ENCODE results near the gene NSMCE1. TPM values are rescaled to one million over a fixed set of nuclear protein-coding genes. Genes with fewer than 3 reads are reported as not detected.

Gene NSMCE1
- total RNA-seq, 4 donors from 2014 or later, result 20.9 to 41.3 (median 30.6) TPM

DNA sequence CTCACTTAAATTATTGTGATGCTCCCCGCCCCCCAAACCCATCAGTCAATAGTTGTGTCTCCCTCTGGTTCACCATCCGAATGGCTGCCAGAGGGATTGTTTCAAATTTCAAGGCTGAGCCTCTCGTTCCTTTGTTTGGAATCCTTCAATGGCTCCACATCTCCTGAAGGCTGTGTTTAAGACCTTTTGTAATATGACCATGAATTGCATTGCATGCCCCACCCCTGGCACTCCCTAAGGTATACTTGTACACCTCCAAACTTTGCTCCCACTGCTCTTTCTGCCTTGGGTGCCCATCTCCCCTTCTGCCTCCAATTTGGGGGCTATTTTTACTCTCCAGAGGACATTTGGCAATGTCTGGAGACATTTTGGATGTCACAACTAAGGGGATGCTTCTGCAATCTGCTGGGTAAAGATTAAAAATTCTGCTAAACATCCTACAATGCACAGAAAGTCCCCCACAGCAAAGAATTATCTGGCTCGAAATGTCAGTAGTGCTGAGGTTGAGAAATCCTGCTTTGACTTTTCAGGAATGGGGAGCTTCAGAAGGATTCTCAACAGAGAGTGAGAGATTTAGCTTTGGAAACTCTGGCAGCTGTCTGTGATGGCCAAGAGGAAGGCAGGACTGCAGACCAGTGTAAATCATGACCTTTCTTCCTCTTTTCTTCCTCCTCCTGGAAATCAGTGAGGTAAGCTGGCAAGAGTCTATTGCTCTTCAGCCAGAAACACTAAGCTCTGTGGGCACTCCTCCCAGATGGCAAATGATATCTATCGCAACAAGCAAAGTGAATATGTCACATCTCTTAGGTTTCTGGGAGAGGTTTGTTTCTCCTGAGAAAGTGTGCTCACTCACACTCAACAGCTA is 36.5 kb upstream of the NSMCE1 start:
- Histone ChIP-seq H3K4me1 (no peaks in the 10 kb centered on the region), H3K36me3 (no peaks in the 10 kb centered on the region), H3K9me3 (no peaks in the 10 kb centered on the region), H3K4me3 (no peak overlapping the region), H3K27ac (no peak overlapping the region), H3K27me3 (no peaks in the 10 kb centered on the region)
- TF ChIP-seq CTCF (IDR thresholded peaks at IDR 0.05), result no peak
- no peak for TF ChIP-seq POLR2A (IDR thresholded peaks at IDR 0.05)
- peak in 1 of 3 donors; percentile 31 for DNase-seq

DNA sequence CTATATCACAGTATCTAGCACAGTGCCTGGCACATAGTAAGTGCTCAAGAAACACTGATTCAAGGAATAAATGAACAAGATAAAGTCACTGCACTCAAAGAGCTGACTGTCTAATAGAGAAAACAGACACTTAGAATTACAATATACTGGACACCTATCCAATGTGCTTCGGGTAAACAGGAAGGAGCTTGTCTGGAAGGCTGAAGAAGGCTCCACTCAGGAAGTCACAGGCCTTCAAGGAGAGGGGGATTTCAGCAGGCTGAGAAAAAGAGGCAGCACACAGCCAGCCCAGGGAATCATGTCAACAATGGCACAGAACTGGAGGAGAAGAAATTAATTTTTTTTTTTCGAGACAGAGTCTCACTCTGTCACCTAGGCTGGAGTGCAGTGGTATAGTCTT is 35.5 kb upstream of the NSMCE1 start:
- no peaks in the 10 kb centered on the region for H3K9me3 ChIP-seq
- no peak overlapping the region for H3K27ac ChIP-seq
- no peaks in the 10 kb centered on the region for H3K27me3 ChIP-seq
- no peaks in the 10 kb centered on the region for H3K4me1 ChIP-seq
- H3K4me3 ChIP-seq, result no peak overlapping the region
- H3K36me3 ChIP-seq, result no peaks in the 10 kb centered on the region
- no peak for DNase-seq
- TF ChIP-seq POLR2A (IDR thresholded peaks at IDR 0.05), result no peak
- TF ChIP-seq CTCF (IDR thresholded peaks at IDR 0.05), result no peak

GRCh38 chr16:27303256-27304100 is 34.9 kb upstream of the NSMCE1 start:
- peak in 1 of 3 donors; percentile 14 for DNase-seq
- no peak overlapping the region for H3K4me3 ChIP-seq
- TF ChIP-seq CTCF (IDR thresholded peaks at IDR 0.05) (no peak), POLR2A (IDR thresholded peaks at IDR 0.05) (no peak)
- H3K4me1 ChIP-seq, result no peaks in the 10 kb centered on the region
- H3K36me3 ChIP-seq, result no peaks in the 10 kb centered on the region
- no peaks in the 10 kb centered on the region for H3K9me3 ChIP-seq
- no peak overlapping the region for H3K27ac ChIP-seq
- no peaks in the 10 kb centered on the region for H3K27me3 ChIP-seq

- Histone ChIP-seq H3K4me1 (no peaks in the 10 kb centered on the region), H3K36me3 (no peaks in the 10 kb centered on the region), H3K27ac (no peak overlapping the region), H3K4me3 (no peak overlapping the region), H3K9me3 (no peaks in the 10 kb centered on the region), H3K27me3 (no peaks in the 10 kb centered on the region)
- TF ChIP-seq CTCF (IDR thresholded peaks at IDR 0.05), result no peak
- no peak for TF ChIP-seq POLR2A (IDR thresholded peaks at IDR 0.05)
- DNase-seq, result peak in 1 of 3 donors; percentile 34
Measured at GRCh38 chr16:27302126-27302525, 33.6 kb upstream of the NSMCE1 start.

GRCh38 chr16:27301236-27301861 is 32.8 kb upstream of the NSMCE1 start:
- DNase-seq, result no peak
- TF ChIP-seq POLR2A (IDR thresholded peaks at IDR 0.05), result no peak
- Histone ChIP-seq H3K4me1 (no peaks in the 10 kb centered on the region), H3K36me3 (no peaks in the 10 kb centered on the region), H3K9me3 (no peaks in the 10 kb centered on the region), H3K4me3 (no peak overlapping the region), H3K27me3 (no peaks in the 10 kb centered on the region), H3K27ac (no peak overlapping the region)
